HG02938 (cell line): ENCODE data around the gene FAM13B.
"Not testable (repeated sequence)": the region's sequence is repeated elsewhere in the genome, so short reads cannot be mapped to it uniquely, and the experiment has no call there.

ENCODE experiments used
- ATAC-seq: cut with Tn5 transposase; IDR thresholded peaks from one replicate; pipeline ENCODE4 v1.9.1; 2021; ENCODE audit warnings: mild to moderate bottlenecking, moderate library complexity; ENCODE audit not compliant: unreplicated experiment

Gene FAM13B

GRCh38 chr5:137994556-137994955 lies 38.3 kb downstream of the FAM13B start:
- no peak for ATAC-seq

GRCh38 chr5:137989419-137989818 lies 43.5 kb downstream of the FAM13B start:
- ATAC-seq: no peak

- no peak for ATAC-seq
Measured at GRCh38 chr5:137975208-137975607, 57.7 kb downstream of the FAM13B start.

GRCh38 chr5:137970384-137970783 lies 62.5 kb downstream of the FAM13B start:
- ATAC-seq: not testable (repeated sequence)

GRCh38 chr5:137960819-137961218 lies 72.1 kb downstream of the FAM13B start:
- no peak for ATAC-seq

- no peak for ATAC-seq
Measured at GRCh38 chr5:137960141-137960540, 72.7 kb downstream of the FAM13B start.

- ATAC-seq: no peak
Measured at GRCh38 chr5:137959488-137959887, 73.4 kb downstream of the FAM13B start.

GRCh38 chr5:137957948-137958347 lies 74.9 kb downstream of the FAM13B start:
- no peak for ATAC-seq

- ATAC-seq: no peak
Measured at GRCh38 chr5:137954131-137954879, 78.6 kb downstream of the FAM13B start.

GRCh38 chr5:137945825-137946224 lies 87.1 kb downstream of the FAM13B start:
- ATAC-seq: no peak

- not testable (repeated sequence) for ATAC-seq
Measured at GRCh38 chr5:137944280-137944679, 88.6 kb downstream of the FAM13B start.

- ATAC-seq: no peak
Measured at GRCh38 chr5:137939331-137939730, 93.5 kb downstream of the FAM13B start.

- ATAC-seq: peak; percentile 40
Measured at GRCh38 chr5:137938751-137939143, 94.1 kb downstream of the FAM13B start.

- ATAC-seq: no peak
Measured at GRCh38 chr5:137937994-137938750, 94.7 kb downstream of the FAM13B start.

- ATAC-seq: no peak
Measured at GRCh38 chr5:137935694-137936093, 97.2 kb downstream of the FAM13B start.

- no peak for ATAC-seq
Measured at GRCh38 chr5:137935190-137935589, 97.7 kb downstream of the FAM13B start.

- no peak for ATAC-seq
Measured at GRCh38 chr5:137933491-137933911, 99.4 kb downstream of the FAM13B start.

GRCh38 chr5:137932800-137933199 lies 100.1 kb downstream of the FAM13B start:
- no peak for ATAC-seq

- no peak for ATAC-seq
Measured at GRCh38 chr5:137923856-137924255, 109.0 kb downstream of the FAM13B start.

- no peak for ATAC-seq
Measured at GRCh38 chr5:137921931-137922330, 110.9 kb downstream of the FAM13B start.

- ATAC-seq: no peak
Measured at GRCh38 chr5:137916923-137917322, 116.0 kb downstream of the FAM13B start.

- no peak for ATAC-seq
Measured at GRCh38 chr5:137914758-137915157, 118.1 kb downstream of the FAM13B start.
